ENCODE results near the gene PRR20D.
"Not testable (repeated sequence)": the region's sequence is repeated elsewhere in the genome, so short reads cannot be mapped to it uniquely, and the experiment has no call there.

Gene PRR20D

GRCh38 chr13:57160332-57160731 lies at the start of gene PRR20D:
Gene PRR20D, plus strand, starts transcription at chr13:57160632. Its CDS starts 387 bp downstream, at chr13:57161019.
- DNase-seq: not testable (repeated sequence)

- DNase-seq: no peak
Observed at GRCh38 chr13:57114945-57115344, 45.5 kb upstream of the PRR20D start.

- no peak for DNase-seq
Observed at GRCh38 chr13:57123681-57124080, 36.8 kb upstream of the PRR20D start.

GRCh38 chr13:57128909-57129308 lies 31.5 kb upstream of the PRR20D start:
- DNase-seq: no peak

GRCh38 chr13:57136093-57136492 lies 24.3 kb upstream of the PRR20D start:
- DNase-seq: no peak

- no peak for DNase-seq
Observed at GRCh38 chr13:57137585-57137984, 22.8 kb upstream of the PRR20D start.

GRCh38 chr13:57138988-57139387 lies 21.4 kb upstream of the PRR20D start:
- DNase-seq: no peak

- DNase-seq: not testable (repeated sequence)
Observed at GRCh38 chr13:57139781-57140180, 20.7 kb upstream of the PRR20D start.

- not testable (repeated sequence) for DNase-seq
Observed at GRCh38 chr13:57140235-57140968, 20.0 kb upstream of the PRR20D start, which contains the start of gene PRR20A. Gene PRR20A, plus strand, starts transcription at chr13:57140918. Its CDS starts 387 bp downstream, at chr13:57141305.

GRCh38 chr13:57147188-57147587 lies 13.2 kb upstream of the PRR20D start, which contains the start of gene PRR20B:
Gene PRR20B, plus strand, starts transcription at chr13:57147488. Its CDS starts 387 bp downstream, at chr13:57147875.
- not testable (repeated sequence) for DNase-seq

- DNase-seq: not testable (repeated sequence)
Observed at GRCh38 chr13:57148106-57148505, 12.3 kb upstream of the PRR20D start.

GRCh38 chr13:57153761-57154160 lies 6.7 kb upstream of the PRR20D start, which contains the start of gene PRR20C:
Gene PRR20C, plus strand, starts transcription at chr13:57154061. Its CDS starts 387 bp downstream, at chr13:57154448.
- not testable (repeated sequence) for DNase-seq

- not testable (repeated sequence) for DNase-seq
Observed at GRCh38 chr13:57166897-57167296, 6.5 kb downstream of the PRR20D start, which contains the start of gene PRR20E. Gene PRR20E, plus strand, starts transcription at chr13:57167197. Its CDS starts 387 bp downstream, at chr13:57167584.

GRCh38 chr13:57191667-57192066 lies 31.2 kb downstream of the PRR20D start:
- DNase-seq: no peak

- DNase-seq: no peak
Observed at GRCh38 chr13:57212989-57213388, 52.6 kb downstream of the PRR20D start.

Measured in CD4-positive, alpha-beta T cell treated with Interleukin-17A for 1 hour (primary cell).